ENCODE measurements around the gene LNX1.

DNA sequence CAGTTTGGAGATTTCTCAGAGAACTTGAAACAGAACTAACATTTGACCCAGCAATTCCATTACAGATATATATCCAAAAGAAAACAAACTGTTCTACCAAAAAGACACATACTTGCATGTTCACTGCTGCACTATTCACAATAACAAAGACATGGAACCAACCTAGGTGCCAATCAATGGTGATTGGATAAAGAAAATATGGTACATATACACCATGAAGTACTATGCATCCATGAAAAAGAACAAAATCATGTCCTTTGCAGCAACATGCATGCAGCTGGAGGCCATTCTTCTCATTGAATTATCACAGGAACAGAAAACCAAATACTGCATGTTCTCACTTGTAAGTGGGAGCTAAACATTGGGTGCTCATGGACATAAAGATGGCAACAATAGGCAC lies 47.6 kb upstream of the LNX1 start:
- TF ChIP-seq EZH2 (IDR thresholded peaks at IDR 0.05; ENCODE audit: low read depth, low read length, severe bottlenecking) (no peak), ZNF274 (IDR thresholded peaks at IDR 0.05; ENCODE audit: borderline replicate concordance, extremely low read depth, low read length) (no peak), POLR2A (IDR thresholded peaks at IDR 0.05; ENCODE audit: control extremely low read depth in 1 of 2, low read depth in 2 of 2, low read length in 2 of 2) (no peak), NRF1 (IDR thresholded peaks at IDR 0.05; ENCODE audit: low read depth, low read length) (no peak), CHD2 (IDR thresholded peaks at IDR 0.05; ENCODE audit: low read length) (no peak), POLR2AphosphoS5 (IDR thresholded peaks at IDR 0.05; ENCODE audit: low read depth, low read length) (no peak), TAF1 (IDR thresholded peaks at IDR 0.05; ENCODE audit: low read depth, low read length) (no peak), TBP (IDR thresholded peaks at IDR 0.05; ENCODE audit: low read depth, low read length) (no peak), SIRT6 (IDR thresholded peaks at IDR 0.05; ENCODE audit: low read length) (no peak)
- TF ChIP-seq, protein P1, sequence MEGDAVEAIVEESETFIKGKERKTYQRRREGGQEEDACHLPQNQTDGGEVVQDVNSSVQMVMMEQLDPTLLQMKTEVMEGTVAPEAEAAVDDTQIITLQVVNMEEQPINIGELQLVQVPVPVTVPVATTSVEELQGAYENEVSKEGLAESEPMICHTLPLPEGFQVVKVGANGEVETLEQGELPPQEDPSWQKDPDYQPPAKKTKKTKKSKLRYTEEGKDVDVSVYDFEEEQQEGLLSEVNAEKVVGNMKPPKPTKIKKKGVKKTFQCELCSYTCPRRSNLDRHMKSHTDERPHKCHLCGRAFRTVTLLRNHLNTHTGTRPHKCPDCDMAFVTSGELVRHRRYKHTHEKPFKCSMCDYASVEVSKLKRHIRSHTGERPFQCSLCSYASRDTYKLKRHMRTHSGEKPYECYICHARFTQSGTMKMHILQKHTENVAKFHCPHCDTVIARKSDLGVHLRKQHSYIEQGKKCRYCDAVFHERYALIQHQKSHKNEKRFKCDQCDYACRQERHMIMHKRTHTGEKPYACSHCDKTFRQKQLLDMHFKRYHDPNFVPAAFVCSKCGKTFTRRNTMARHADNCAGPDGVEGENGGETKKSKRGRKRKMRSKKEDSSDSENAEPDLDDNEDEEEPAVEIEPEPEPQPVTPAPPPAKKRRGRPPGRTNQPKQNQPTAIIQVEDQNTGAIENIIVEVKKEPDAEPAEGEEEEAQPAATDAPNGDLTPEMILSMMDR (IDR thresholded peaks at IDR 0.05; ENCODE audit: control extremely low read depth in 1 of 3, insufficient read depth in 1 of 3, low read depth in 1 of 3, low read length in 3 of 3), result no peak

Measured in H1 (cell line).